AG08396 (cell line): ENCODE data around the gene SDF4.

Source experiments
- DNase-seq: peaks from one replicate; pipeline ENCODE4 v3.0.0; 2012; ENCODE audit warnings: low spot score, mixed read lengths

The SDF4 gene

GRCh38 chr1:1231400-1232207 is at the start of gene SDF4:
SDF4 (minus strand) TSS chr1:1232001; CDS start chr1:1228772, 3,229 bp downstream.
- DNase-seq, result peak; percentile 100

- DNase-seq, result no peak
These were observed 49.1 kb upstream of the SDF4 start for GRCh38 chr1:1280782-1281481.

- DNase-seq, result no peak
These were observed 47.2 kb upstream of the SDF4 start for GRCh38 chr1:1279028-1279427.

- DNase-seq, result no peak
These were observed 46.8 kb upstream of the SDF4 start for GRCh38 chr1:1278620-1279019.

GRCh38 chr1:1275836-1276235 is 44.0 kb upstream of the SDF4 start:
- DNase-seq, result no peak

GRCh38 chr1:1274931-1275431 is 43.2 kb upstream of the SDF4 start:
- DNase-seq, result no peak

- no peak for DNase-seq
These were observed 42.6 kb upstream of the SDF4 start for GRCh38 chr1:1274299-1274930.

- peak; percentile 99 for DNase-seq
These were observed 41.9 kb upstream of the SDF4 start, which contains the start of gene UBE2J2 for GRCh38 chr1:1273512-1274298. UBE2J2 (minus strand) TSS chr1:1273854; CDS start chr1:1267992, 5,862 bp downstream.

GRCh38 chr1:1273209-1273511 is 41.4 kb upstream of the SDF4 start:
- no peak for DNase-seq

- DNase-seq, result no peak
These were observed 40.8 kb upstream of the SDF4 start for GRCh38 chr1:1272341-1273208.

- DNase-seq, result no peak
These were observed 39.0 kb upstream of the SDF4 start for GRCh38 chr1:1270813-1271212.

GRCh38 chr1:1268284-1268682 is 36.5 kb upstream of the SDF4 start:
- DNase-seq, result no peak

GRCh38 chr1:1267488-1268283 is 35.9 kb upstream of the SDF4 start:
- DNase-seq, result no peak

- peak; percentile 94 for DNase-seq
These were observed 33.1 kb upstream of the SDF4 start for GRCh38 chr1:1264868-1265272.

- DNase-seq, result no peak
These were observed 32.2 kb upstream of the SDF4 start for GRCh38 chr1:1264026-1264425.

GRCh38 chr1:1262758-1263157 is 31.0 kb upstream of the SDF4 start:
- DNase-seq, result no peak

GRCh38 chr1:1262071-1262470 is 30.3 kb upstream of the SDF4 start:
- no peak for DNase-seq

- DNase-seq, result no peak
These were observed 29.2 kb upstream of the SDF4 start for GRCh38 chr1:1260843-1261560.

- DNase-seq, result no peak
These were observed 28.3 kb upstream of the SDF4 start for GRCh38 chr1:1259951-1260600.
